ENCODE data around the gene ARCN1. TPM values are rescaled to one million over a fixed set of nuclear protein-coding genes. Genes with fewer than 3 reads are reported as not detected.

ARCN1 gene
- total and polyA plus RNA-seq, 9 of the 15 experiments (the other 6 are each of a cell fraction or from before 2014, with no cell fraction given): 30.0 to 224 (median 76.4) TPM

- peak; percentile 30; the same call in 1 of the 2 replicates for TF ChIP-seq ARID4B (CRISPR knock-in tag; IDR thresholded peaks at IDR 0.05)
- no peak for TF ChIP-seq AFF1 (IDR thresholded peaks at IDR 0.05; ENCODE audit: low read depth in 1 of 2, partially characterized antibody in 2 of 2)
- no peak for TF ChIP-seq NCOR1 (IDR thresholded peaks at IDR 0.05)
- no peak for TF ChIP-seq NFIX (CRISPR knock-in tag; IDR thresholded peaks at IDR 0.05; ENCODE audit: low read depth)
- no peak for TF ChIP-seq ZFP30 (CRISPR knock-in tag; IDR thresholded peaks at IDR 0.05; ENCODE audit: borderline replicate concordance)
- TF ChIP-seq ZNF165 (CRISPR knock-in tag; IDR thresholded peaks at IDR 0.05; ENCODE audit: borderline replicate concordance): no peak
- no peak for TF ChIP-seq NFXL1 (CRISPR knock-in tag; IDR thresholded peaks at IDR 0.05)
- TF ChIP-seq NR3C1 (CRISPR knock-in tag; IDR thresholded peaks at IDR 0.05): no peak
- no peak for TF ChIP-seq ZSCAN32 (CRISPR knock-in tag; IDR thresholded peaks at IDR 0.05)
- TF ChIP-seq SLC30A9 (CRISPR knock-in tag; IDR thresholded peaks at IDR 0.05): no peak
- no peak for TF ChIP-seq ZNF780A (CRISPR knock-in tag; IDR thresholded peaks at IDR 0.05)
These were observed 40.6 kb upstream of the ARCN1 start (continued) for GRCh38 chr11:118531597-118532084.

Measured in K562 (cell line).